ENCODE data around the gene DENND1A.

DNA sequence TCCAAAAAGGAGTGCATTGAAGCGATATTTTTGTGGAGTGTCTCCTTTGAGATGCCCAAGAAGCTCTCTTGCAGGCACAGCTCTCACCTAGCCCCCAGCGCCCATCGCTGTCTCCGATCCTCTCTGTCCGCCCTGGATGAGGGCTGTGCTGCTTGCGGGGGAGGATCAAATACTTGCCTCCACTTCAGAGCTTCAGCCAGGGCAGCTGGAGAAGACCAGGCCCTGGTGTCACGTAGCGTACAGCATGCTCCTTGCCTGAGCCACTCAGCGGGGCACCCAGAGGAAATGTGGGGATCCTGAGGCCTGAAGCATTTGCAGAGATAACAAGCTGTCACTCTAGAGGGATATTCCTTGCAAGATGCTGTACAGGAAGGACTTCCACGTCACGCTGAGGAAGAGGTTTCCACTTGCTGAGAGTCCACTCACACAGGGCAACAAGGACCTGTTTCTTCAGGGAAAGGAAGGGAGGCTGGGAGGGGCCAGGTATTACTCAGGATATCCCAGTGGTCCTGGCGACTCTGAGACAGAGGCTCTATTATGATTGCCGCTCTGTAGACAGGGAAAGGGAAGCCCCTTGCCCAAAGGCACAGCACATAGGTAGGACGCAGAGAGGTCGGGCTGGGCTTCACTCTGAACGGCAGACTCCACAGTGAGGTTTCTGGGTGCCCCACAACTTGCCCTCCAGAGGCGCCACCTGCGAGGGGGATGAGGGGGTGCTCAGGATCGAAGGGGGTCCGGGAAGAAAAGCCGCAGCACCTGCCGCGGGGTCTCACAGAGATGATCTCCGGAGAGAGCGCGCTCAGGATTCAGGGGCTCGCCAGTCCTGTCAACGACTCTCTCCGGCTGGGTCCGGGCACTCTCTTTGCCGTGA lies 510.0 kb downstream of the DENND1A start:
- TF ChIP-seq POLR2A (IDR thresholded peaks at IDR 0.05) = no peak
- TF ChIP-seq, protein P1, sequence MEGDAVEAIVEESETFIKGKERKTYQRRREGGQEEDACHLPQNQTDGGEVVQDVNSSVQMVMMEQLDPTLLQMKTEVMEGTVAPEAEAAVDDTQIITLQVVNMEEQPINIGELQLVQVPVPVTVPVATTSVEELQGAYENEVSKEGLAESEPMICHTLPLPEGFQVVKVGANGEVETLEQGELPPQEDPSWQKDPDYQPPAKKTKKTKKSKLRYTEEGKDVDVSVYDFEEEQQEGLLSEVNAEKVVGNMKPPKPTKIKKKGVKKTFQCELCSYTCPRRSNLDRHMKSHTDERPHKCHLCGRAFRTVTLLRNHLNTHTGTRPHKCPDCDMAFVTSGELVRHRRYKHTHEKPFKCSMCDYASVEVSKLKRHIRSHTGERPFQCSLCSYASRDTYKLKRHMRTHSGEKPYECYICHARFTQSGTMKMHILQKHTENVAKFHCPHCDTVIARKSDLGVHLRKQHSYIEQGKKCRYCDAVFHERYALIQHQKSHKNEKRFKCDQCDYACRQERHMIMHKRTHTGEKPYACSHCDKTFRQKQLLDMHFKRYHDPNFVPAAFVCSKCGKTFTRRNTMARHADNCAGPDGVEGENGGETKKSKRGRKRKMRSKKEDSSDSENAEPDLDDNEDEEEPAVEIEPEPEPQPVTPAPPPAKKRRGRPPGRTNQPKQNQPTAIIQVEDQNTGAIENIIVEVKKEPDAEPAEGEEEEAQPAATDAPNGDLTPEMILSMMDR (IDR thresholded peaks at IDR 0.05) = no peak
- TF ChIP-seq POLR2AphosphoS5 (IDR thresholded peaks at IDR 0.05) = no peak
- no peak for TF ChIP-seq EP300 (IDR thresholded peaks at IDR 0.05)
